Measurements from ENCODE around the gene MXRA8. TPM values are rescaled to one million over a fixed set of nuclear protein-coding genes. Genes with fewer than 3 reads are reported as not detected.

Gene MXRA8
- total RNA-seq, 1 donor from 2014 or later: 24.3 TPM

- H3K27me3 Mint-ChIP-seq: no peaks in the 10 kb centered on the region
- no peaks in the 10 kb centered on the region for H3K9me3 Mint-ChIP-seq (ENCODE audit: low read depth)
- H3K4me3 Mint-ChIP-seq (ENCODE audit: low read depth): no peak overlapping the region
- no peaks in the 10 kb centered on the region for H3K4me1 Mint-ChIP-seq (ENCODE audit: low read depth)
- H3K36me3 Mint-ChIP-seq (ENCODE audit: insufficient read depth): peaks cover 9% of the 10 kb centered on the region
- no peak for TF ChIP-seq CTCF (IDR thresholded peaks at IDR 0.05; ENCODE audit: unreplicated experiment)
- no peak overlapping the region for H3K27ac Mint-ChIP-seq
- no peak for DNase-seq (ENCODE audit: low spot score, unreplicated experiment)
These were observed 21.2 kb downstream of the MXRA8 start for GRCh38 chr1:1336931-1337792.

- Mint-ChIP-seq H3K9me3 (ENCODE audit: low read depth) (no peaks in the 10 kb centered on the region), H3K4me3 (ENCODE audit: low read depth) (no peak overlapping the region), H3K27ac (no peak overlapping the region), H3K4me1 (ENCODE audit: low read depth) (no peaks in the 10 kb centered on the region), H3K27me3 (no peaks in the 10 kb centered on the region), H3K36me3 (ENCODE audit: insufficient read depth) (peaks cover 9% of the 10 kb centered on the region)
- no peak for TF ChIP-seq CTCF (IDR thresholded peaks at IDR 0.05; ENCODE audit: unreplicated experiment)
- no peak for DNase-seq (ENCODE audit: low spot score, unreplicated experiment)
These were observed 21.9 kb downstream of the MXRA8 start for GRCh38 chr1:1336446-1336845.

- no peak overlapping the region for H3K4me3 Mint-ChIP-seq (ENCODE audit: low read depth)
- no peaks in the 10 kb centered on the region for H3K27me3 Mint-ChIP-seq
- no peak for DNase-seq (ENCODE audit: low spot score, unreplicated experiment)
- no peaks in the 10 kb centered on the region for H3K4me1 Mint-ChIP-seq (ENCODE audit: low read depth)
- H3K9me3 Mint-ChIP-seq (ENCODE audit: low read depth): no peaks in the 10 kb centered on the region
- no peak for TF ChIP-seq CTCF (IDR thresholded peaks at IDR 0.05; ENCODE audit: unreplicated experiment)
- H3K27ac Mint-ChIP-seq: no peak overlapping the region
- peaks cover 5% of the 10 kb centered on the region for H3K36me3 Mint-ChIP-seq (ENCODE audit: insufficient read depth)
These were observed 22.5 kb downstream of the MXRA8 start for GRCh38 chr1:1335792-1336248.

- Mint-ChIP-seq H3K36me3 (ENCODE audit: insufficient read depth) (peaks cover 2% of the 10 kb centered on the region), H3K27me3 (no peaks in the 10 kb centered on the region), H3K9me3 (ENCODE audit: low read depth) (no peaks in the 10 kb centered on the region), H3K4me1 (ENCODE audit: low read depth) (no peaks in the 10 kb centered on the region), H3K27ac (peak overlapping the region; percentile 37), H3K4me3 (ENCODE audit: low read depth) (no peak overlapping the region)
- DNase-seq (ENCODE audit: low spot score, unreplicated experiment): no peak
- TF ChIP-seq CTCF (IDR thresholded peaks at IDR 0.05; ENCODE audit: unreplicated experiment): no peak
These were observed 23.1 kb downstream of the MXRA8 start for GRCh38 chr1:1335283-1335682.

- Mint-ChIP-seq H3K4me3 (ENCODE audit: low read depth) (no peak overlapping the region), H3K27ac (no peak overlapping the region), H3K9me3 (ENCODE audit: low read depth) (no peaks in the 10 kb centered on the region), H3K36me3 (ENCODE audit: insufficient read depth) (peaks cover 2% of the 10 kb centered on the region), H3K4me1 (ENCODE audit: low read depth) (no peaks in the 10 kb centered on the region), H3K27me3 (no peaks in the 10 kb centered on the region)
- no peak for TF ChIP-seq CTCF (IDR thresholded peaks at IDR 0.05; ENCODE audit: unreplicated experiment)
- DNase-seq (ENCODE audit: low spot score, unreplicated experiment): peak; percentile 41
These were observed 23.5 kb downstream of the MXRA8 start for GRCh38 chr1:1334835-1335234.

Data from progenitor cell of endocrine pancreas (in vitro differentiated cells).